ENCODE measurements around the gene STAT5A. TPM values are rescaled to one million over a fixed set of nuclear protein-coding genes. Genes with fewer than 3 reads are reported as not detected.
"Not testable (repeated sequence)": the region's sequence is repeated elsewhere in the genome, so short reads cannot be mapped to it uniquely, and the experiment has no call there.

The STAT5A gene
- total RNA-seq, 1 donor from 2014 or later = 37.4 TPM

- DNase-seq (ENCODE audit: low spot score) = peak; percentile 37
These were observed 2.8 kb upstream of the STAT5A start for GRCh38 chr17:42285346-42286050.

GRCh38 chr17:42286411-42287221 lies 1.7 kb upstream of the STAT5A start:
- DNase-seq (ENCODE audit: low spot score) = peak; percentile 52

- peak; percentile 71 for DNase-seq (ENCODE audit: low spot score)
These were observed 857 bp upstream of the STAT5A start for GRCh38 chr17:42287305-42287976.

- no peak for DNase-seq (ENCODE audit: low spot score)
These were observed 709 bp downstream of the STAT5A start for GRCh38 chr17:42288803-42289610.

GRCh38 chr17:42289611-42290181 lies 1.4 kb downstream of the STAT5A start:
- DNase-seq (ENCODE audit: low spot score) = no peak

GRCh38 chr17:42290577-42290976 lies 2.3 kb downstream of the STAT5A start:
- no peak for DNase-seq (ENCODE audit: low spot score)

- no peak for DNase-seq (ENCODE audit: low spot score)
These were observed 2.8 kb downstream of the STAT5A start for GRCh38 chr17:42291129-42291528.

- no peak for DNase-seq (ENCODE audit: low spot score)
These were observed 6.4 kb downstream of the STAT5A start for GRCh38 chr17:42294469-42295398.

- no peak for DNase-seq (ENCODE audit: low spot score)
These were observed 7.7 kb downstream of the STAT5A start for GRCh38 chr17:42296012-42296411.

- not testable (repeated sequence) for DNase-seq (ENCODE audit: low spot score)
These were observed 9.5 kb downstream of the STAT5A start for GRCh38 chr17:42297775-42298174.

- DNase-seq (ENCODE audit: low spot score) = not testable (repeated sequence)
These were observed 11.1 kb downstream of the STAT5A start for GRCh38 chr17:42299361-42299760.

GRCh38 chr17:42299913-42300312 lies 11.6 kb downstream of the STAT5A start:
- DNase-seq (ENCODE audit: low spot score) = not testable (repeated sequence)

GRCh38 chr17:42301022-42301421 lies 12.7 kb downstream of the STAT5A start:
- no peak for DNase-seq (ENCODE audit: low spot score)

- DNase-seq (ENCODE audit: low spot score) = no peak
These were observed 15.4 kb downstream of the STAT5A start for GRCh38 chr17:42303694-42304093.

GRCh38 chr17:42304187-42305030 lies 16.1 kb downstream of the STAT5A start:
- DNase-seq (ENCODE audit: low spot score) = no peak

- DNase-seq (ENCODE audit: low spot score) = not testable (repeated sequence)
These were observed 16.7 kb downstream of the STAT5A start for GRCh38 chr17:42305031-42305330.

GRCh38 chr17:42305543-42306384 lies 17.5 kb downstream of the STAT5A start:
- DNase-seq (ENCODE audit: low spot score) = no peak

- no peak for DNase-seq (ENCODE audit: low spot score)
These were observed 18.0 kb downstream of the STAT5A start for GRCh38 chr17:42306385-42306667.

Data from ureter (tissue), 1 donor.